CD14-positive monocyte (primary cell): ENCODE measurements around the gene KLHL7. TPM values are rescaled to one million over a fixed set of nuclear protein-coding genes. Genes with fewer than 3 reads are reported as not detected.

Experiments used
- DNase-seq, 3 donors: peaks; one replicate each; pipeline ENCODE4 v3.0.0-alpha.2; 2011 to 2022
- H2AFZ ChIP-seq: 2 replicates; pipeline ENCODE4 v1.6.0; 2012; ENCODE audit warnings: mild to moderate bottlenecking, low read depth, low read length, inconsistent platforms; ENCODE audit not compliant: insufficient read depth, poor library complexity, severe bottlenecking
- H3K27ac ChIP-seq, 2 donors: 1 replicate in 1 of 2; 2 replicates in 1 of 2; pipeline ENCODE4 v1.5.1; 2012 to 2013; ENCODE audit warnings: low read length in 2 of 2, control low read depth in 1 of 2, inconsistent platforms in 1 of 2, low read depth in 1 of 2, mild to moderate bottlenecking in 1 of 2
- H3K27me3 ChIP-seq, 2 donors: one replicate each; pipeline versions ENCODE4 v1.6.0 to v1.6.1; 2011 to 2013; ENCODE audit warnings: low read length in 2 of 2; ENCODE audit not compliant: control insufficient read depth in 2 of 2, insufficient read depth in 2 of 2
- H3K36me3 ChIP-seq, 2 donors: replicated peaks in 1 of 2; 1 replicate in 1 of 2; 2 replicates in 1 of 2; pipeline versions ENCODE4 v1.5.1 to v1.6.1; 2012 to 2013; ENCODE audit warnings: low read length in 2 of 2, control low read depth in 1 of 2, inconsistent platforms in 1 of 2, mild to moderate bottlenecking in 1 of 2; ENCODE audit not compliant: insufficient read depth in 2 of 2, control insufficient read depth in 1 of 2
- H3K4me1 ChIP-seq, 2 donors: 1 replicate in 1 of 2; 2 replicates in 1 of 2; pipeline versions ENCODE4 v1.5.1 to v1.6.1; 2012 to 2013; ENCODE audit warnings: low read length in 2 of 2, control low read depth in 1 of 2, inconsistent platforms in 1 of 2, mild to moderate bottlenecking in 1 of 2, moderate library complexity in 1 of 2; ENCODE audit not compliant: insufficient read depth in 2 of 2, control insufficient read depth in 1 of 2
- H3K4me2 ChIP-seq: replicated peaks from 2 replicates; pipeline ENCODE3; 2012; ENCODE audit warnings: low read length, moderate library complexity, mild to moderate bottlenecking; ENCODE audit not compliant: poor library complexity, severe bottlenecking; ENCODE audit errors: extremely low read depth
- H3K4me3 ChIP-seq, 3 experiments: fragments of 200-600 bp in 1 of 3; sonication (generic) in 1 of 3; replicated peaks in 1 of 3; 1 replicate in 2 of 3; 2 replicates in 1 of 3; pipeline ENCODE4 v1.5.1; 2011 to 2013; ENCODE audit warnings: low read length in 3 of 3, mild to moderate bottlenecking in 3 of 3, control low read depth in 2 of 3, low read depth in 2 of 3, inconsistent platforms in 1 of 3, moderate library complexity in 1 of 3
- H3K79me2 ChIP-seq: 2 replicates; pipeline ENCODE4 v1.6.0; 2012; ENCODE audit warnings: mild to moderate bottlenecking, control low read depth, inconsistent platforms, low read length, moderate library complexity; ENCODE audit not compliant: insufficient read depth
- H3K9ac ChIP-seq: 2 replicates; pipeline ENCODE4 v1.6.0; 2017; ENCODE audit warnings: low read length, mild to moderate bottlenecking; ENCODE audit not compliant: insufficient read depth, poor library complexity, severe bottlenecking
- H3K9me3 ChIP-seq, 2 donors: replicated peaks in 1 of 2; 1 replicate in 1 of 2; 2 replicates in 1 of 2; pipeline versions ENCODE4 v1.5.1 to v1.6.1; 2012 to 2013; ENCODE audit warnings: low read length in 2 of 2, control low read depth in 1 of 2; ENCODE audit not compliant: control insufficient read depth in 1 of 2, insufficient read depth in 1 of 2
- H4K20me1 ChIP-seq: 2 replicates; pipeline ENCODE4 v1.6.0; 2012; ENCODE audit warnings: mild to moderate bottlenecking, low read length, control low read depth, moderate library complexity; ENCODE audit not compliant: insufficient read depth
- H3K27ac Mint-ChIP-seq, 7 donors: one replicate each; pipeline ENCODE4 v1.8.0; 2020; ENCODE audit warnings: mild to moderate bottlenecking in 7 of 7, mixed read lengths in 7 of 7, moderate library complexity in 6 of 7, inconsistent platforms in 2 of 7
- H3K27me3 Mint-ChIP-seq, 3 donors: one replicate each; pipeline ENCODE4 v1.8.0; 2021 to 2022; ENCODE audit warnings: low read depth in 3 of 3, mild to moderate bottlenecking in 3 of 3, mixed read lengths in 3 of 3, moderate library complexity in 3 of 3, inconsistent platforms in 1 of 3
- H3K36me3 Mint-ChIP-seq, 2 donors: one replicate each; pipeline ENCODE4 v1.8.0; 2020; ENCODE audit warnings: mixed read lengths in 2 of 2, inconsistent platforms in 1 of 2, mild to moderate bottlenecking in 1 of 2
- H3K4me1 Mint-ChIP-seq: one replicate; pipeline ENCODE4 v1.8.0; 2020; ENCODE audit warnings: mild to moderate bottlenecking, mixed read lengths
- H3K4me3 Mint-ChIP-seq, 2 donors: one replicate each; pipeline ENCODE4 v1.8.0; 2020; ENCODE audit warnings: mild to moderate bottlenecking in 2 of 2, mixed read lengths in 2 of 2, moderate library complexity in 1 of 2
- H3K9me3 Mint-ChIP-seq, 7 donors: one replicate each; pipeline ENCODE4 v1.8.0; 2020 to 2022; ENCODE audit warnings: mixed read lengths in 7 of 7, mild to moderate bottlenecking in 6 of 7, moderate library complexity in 6 of 7, inconsistent platforms in 2 of 7
- WGBS: methylation state at CpG from one replicate; pipeline ENCODE4 v1.1.5; 2013; ENCODE audit warnings: missing lambda C conversion rate; ENCODE audit not compliant: insufficient coverage; 5-methylcytosine and 5-hydroxymethylcytosine counted together
- intact Hi-C, 2 donors: fragments of 100-400 bp; cut with micrococcal nuclease; formaldehyde crosslinking; loops; one replicate each; pipeline versions ENCODE4 v1.15.0 to v1.15.1; 2023
- polyA plus RNA-seq, 3 donors: library from polyadenylated mRNA; depleted of rRNA in 1 of 3; unstranded in 2 of 3; stranded (reverse) in 1 of 3; fragments of 300-500 nt in 2 of 3; fragments of >200 nt in 1 of 3; fragmentation: Illumina TruSeq in 2 of 3; gene quantifications; 1 replicate in 2 of 3; 2 replicates in 1 of 3; pipeline ENCODE4 v1.2.3, GENCODE V29; 2012 to 2021
- TF ChIP-seq, protein P1 (sequence below): fragments of 200-600 bp; IDR thresholded peaks from one replicate; pipeline ENCODE4 v1.8.0; 2022; ENCODE audit warnings: antibody characterized with exemption, mild to moderate bottlenecking

KLHL7 gene
- polyA plus RNA-seq, 3 donors: 15.5 to 21.0 (median 17.4) TPM

DNA sequence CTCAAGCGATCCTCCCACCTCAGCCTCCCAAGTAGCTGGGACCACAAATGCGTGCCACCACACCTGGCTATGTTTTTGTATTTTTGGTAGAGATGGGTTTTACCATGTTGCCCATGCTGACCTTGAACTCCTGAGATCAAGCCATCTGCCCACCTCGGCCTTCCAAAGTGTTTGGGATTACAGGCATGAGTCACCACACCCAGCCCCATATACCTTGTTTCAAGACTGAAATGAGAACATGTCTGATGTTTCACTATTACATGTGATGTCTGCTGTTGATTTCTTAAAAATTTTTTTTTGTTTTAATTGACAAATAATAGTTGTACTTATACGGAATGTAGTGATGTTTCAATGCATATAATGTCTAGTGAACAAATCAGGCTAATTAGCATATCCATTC is 14.5 kb downstream of the KLHL7 start:
- no peaks in the 10 kb centered on the region for H3K27me3 Mint-ChIP-seq
- Histone ChIP-seq H3K9me3 (no peaks in the 10 kb centered on the region), H3K9ac (no peak overlapping the region), H2AFZ (no peak overlapping the region), H3K27ac (no peak overlapping the region), H3K27me3 (no peaks in the 10 kb centered on the region), H3K4me1 (no peaks in the 10 kb centered on the region), H3K79me2 (no peaks in the 10 kb centered on the region), H3K4me3 (no peak overlapping the region), H3K4me2 (no peak overlapping the region), H3K36me3 (peaks cover 2 to 3% of the 10 kb centered on the region in 2 donors), H4K20me1 (peaks cover 5% of the 10 kb centered on the region)
- TF ChIP-seq, protein P1, sequence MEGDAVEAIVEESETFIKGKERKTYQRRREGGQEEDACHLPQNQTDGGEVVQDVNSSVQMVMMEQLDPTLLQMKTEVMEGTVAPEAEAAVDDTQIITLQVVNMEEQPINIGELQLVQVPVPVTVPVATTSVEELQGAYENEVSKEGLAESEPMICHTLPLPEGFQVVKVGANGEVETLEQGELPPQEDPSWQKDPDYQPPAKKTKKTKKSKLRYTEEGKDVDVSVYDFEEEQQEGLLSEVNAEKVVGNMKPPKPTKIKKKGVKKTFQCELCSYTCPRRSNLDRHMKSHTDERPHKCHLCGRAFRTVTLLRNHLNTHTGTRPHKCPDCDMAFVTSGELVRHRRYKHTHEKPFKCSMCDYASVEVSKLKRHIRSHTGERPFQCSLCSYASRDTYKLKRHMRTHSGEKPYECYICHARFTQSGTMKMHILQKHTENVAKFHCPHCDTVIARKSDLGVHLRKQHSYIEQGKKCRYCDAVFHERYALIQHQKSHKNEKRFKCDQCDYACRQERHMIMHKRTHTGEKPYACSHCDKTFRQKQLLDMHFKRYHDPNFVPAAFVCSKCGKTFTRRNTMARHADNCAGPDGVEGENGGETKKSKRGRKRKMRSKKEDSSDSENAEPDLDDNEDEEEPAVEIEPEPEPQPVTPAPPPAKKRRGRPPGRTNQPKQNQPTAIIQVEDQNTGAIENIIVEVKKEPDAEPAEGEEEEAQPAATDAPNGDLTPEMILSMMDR: no peak
- H3K9me3 Mint-ChIP-seq: no peaks in the 10 kb centered on the region
- H3K36me3 Mint-ChIP-seq: peaks cover 17 to 20% of the 10 kb centered on the region in 2 donors
- DNase-seq: no peak
- H3K4me3 Mint-ChIP-seq: no peak overlapping the region
- intact Hi-C loops: no loop called here
- peaks cover 4% of the 10 kb centered on the region for H3K4me1 Mint-ChIP-seq
- no CpG with 5 or more reads among the region's 4 CpGs for WGBS
- H3K27ac Mint-ChIP-seq: no peak overlapping the region

DNA sequence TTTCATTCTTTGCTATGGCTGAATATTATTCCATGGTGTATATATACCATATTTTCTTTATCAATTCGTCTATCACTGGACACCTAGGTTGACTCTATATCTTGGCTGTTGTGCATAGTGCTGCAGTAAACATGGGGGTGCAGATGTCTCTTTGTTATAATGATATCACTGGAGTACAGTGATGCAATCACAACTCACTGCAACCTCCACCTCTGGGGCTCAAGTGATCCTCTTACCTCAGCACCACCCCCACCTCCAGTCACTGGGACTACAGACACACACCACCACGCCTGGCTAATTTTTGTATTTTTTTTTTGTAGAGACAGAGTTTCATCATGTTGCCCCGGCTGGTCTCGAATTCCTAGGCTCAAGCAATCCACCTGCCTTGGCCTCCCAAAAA is 15.6 kb downstream of the KLHL7 start:
- no peak overlapping the region for H3K9ac ChIP-seq
- H3K4me3 ChIP-seq: no peak overlapping the region
- peaks cover 5% of the 10 kb centered on the region for H4K20me1 ChIP-seq
- no peaks in the 10 kb centered on the region for H3K79me2 ChIP-seq
- no peak overlapping the region for H3K27ac ChIP-seq
- H3K9me3 Mint-ChIP-seq: no peaks in the 10 kb centered on the region
- H3K4me2 ChIP-seq: no peak overlapping the region
- intact Hi-C loops: no loop called here
- H3K36me3 ChIP-seq: peaks cover 9 to 13% of the 10 kb centered on the region in 2 donors
- H3K27me3 Mint-ChIP-seq: no peaks in the 10 kb centered on the region
- no peaks in the 10 kb centered on the region for H3K4me1 ChIP-seq
- no peak overlapping the region for H3K27ac Mint-ChIP-seq
- no peaks in the 10 kb centered on the region for H3K9me3 ChIP-seq
- H3K36me3 Mint-ChIP-seq: peaks cover 22 to 29% of the 10 kb centered on the region in 2 donors
- no CpG with 5 or more reads among the region's 4 CpGs for WGBS
- no peaks in the 10 kb centered on the region for H3K27me3 ChIP-seq
- no peak overlapping the region for H2AFZ ChIP-seq
- peaks cover 4% of the 10 kb centered on the region for H3K4me1 Mint-ChIP-seq
- TF ChIP-seq, protein P1: no peak
- no peak overlapping the region for H3K4me3 Mint-ChIP-seq
- no peak for DNase-seq
